Right ventricle myocardium inferior (tissue), 1 donor: ENCODE data around the gene RAD51B. TPM values are rescaled to one million over a fixed set of nuclear protein-coding genes. Genes with fewer than 3 reads are reported as not detected.

Experiments used
- ATAC-seq: fragments of 200-7000 bp; cut with Tn5 transposase; one replicate; pipeline ENCODE4 v1.9.1; 2020; ENCODE audit warnings: mild to moderate bottlenecking, moderate library complexity
- DNase-seq: peaks from one replicate; pipeline ENCODE4 v3.0.0; 2021; ENCODE audit errors: missing footprints
- intact Hi-C: fragments of 100-400 bp; cut with DNase I; formaldehyde crosslinking; loops from one replicate; pipeline ENCODE4 v1.11.0; 2022
- total RNA-seq: library from RNA; stranded (reverse); fragmentation: NEBNext Ultra II Directional; extraction: Animal tissue kit (Norgen Biotek cat#: 25700); gene quantifications from one replicate; pipeline ENCODE4 v1.2.1, GENCODE V29; 2021
- donor health status: DM: no; HTN: yes; CAD: no; lungs with severe emphysema.

RAD51B gene
- total RNA-seq, 1 donor from 2014 or later = 4.1 TPM

DNA sequence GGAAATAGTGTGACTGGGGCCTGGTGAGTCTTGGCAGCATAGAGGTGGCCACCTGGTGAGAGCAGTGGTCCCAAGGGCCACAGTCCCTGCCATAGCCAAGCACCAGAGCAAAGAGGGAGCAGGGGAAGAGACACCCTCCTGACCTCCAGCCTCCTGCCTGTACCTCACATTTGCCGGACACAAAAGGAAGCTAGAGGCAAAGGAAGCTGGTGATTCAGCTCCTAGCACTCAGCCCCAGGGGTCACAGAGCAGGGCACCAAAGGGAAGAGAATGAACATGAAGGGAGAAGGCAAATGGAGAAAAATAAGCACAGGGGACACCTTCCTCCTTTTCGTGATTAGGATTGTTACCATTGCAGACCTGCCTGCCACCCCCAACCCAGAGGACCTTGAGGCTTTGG, 756.5 kb downstream of the RAD51B start:
- ATAC-seq (no peak), DNase-seq (no peak)

DNA sequence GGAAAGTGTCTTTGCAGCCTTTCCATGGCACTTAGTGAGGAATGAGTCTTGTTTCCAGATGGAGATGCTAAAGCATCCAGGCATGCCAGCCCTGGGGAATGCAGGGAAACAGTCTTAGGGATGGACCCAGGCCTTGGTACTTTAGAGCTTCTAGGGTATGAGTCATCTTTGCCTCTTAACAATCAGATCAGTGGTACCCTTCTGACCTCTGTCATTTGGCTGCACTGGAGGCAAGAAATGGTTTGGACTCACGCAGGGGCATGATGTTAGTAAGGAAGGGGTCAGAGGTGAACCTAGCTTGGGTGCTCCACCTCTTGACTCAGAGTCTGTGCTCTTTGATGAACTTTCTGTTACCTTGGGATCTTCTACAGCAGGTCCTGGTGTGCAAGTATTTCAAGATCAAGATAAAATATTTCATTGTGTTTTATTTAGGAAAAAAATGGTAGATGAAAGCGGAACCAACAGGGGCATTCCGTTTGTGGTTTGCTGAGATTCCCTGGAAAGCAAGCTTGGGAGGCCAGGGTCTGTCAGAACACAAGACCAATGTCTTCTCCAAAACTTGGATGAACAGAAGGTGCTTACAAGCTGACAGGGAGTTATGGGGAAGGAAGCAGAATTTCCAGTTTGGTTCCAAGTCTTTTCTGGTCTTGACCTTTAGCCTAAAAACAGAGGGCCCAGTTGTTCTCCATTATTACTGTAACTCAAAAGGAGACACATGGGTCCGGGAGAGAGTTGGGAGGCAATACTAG, 757.1 kb downstream of the RAD51B start:
- ATAC-seq (no peak), DNase-seq (no peak)
- intact Hi-C loops = no loop called here

More for the DNA sequence above, 756.5 kb downstream of the RAD51B start:
- intact Hi-C loops = no loop called here

- DNase-seq = peak; percentile 83
- intact Hi-C loops = no loop called here
- ATAC-seq = peak; percentile 80
Observed at GRCh38 chr14:68577802-68578541, 758.4 kb downstream of the RAD51B start.

DNA sequence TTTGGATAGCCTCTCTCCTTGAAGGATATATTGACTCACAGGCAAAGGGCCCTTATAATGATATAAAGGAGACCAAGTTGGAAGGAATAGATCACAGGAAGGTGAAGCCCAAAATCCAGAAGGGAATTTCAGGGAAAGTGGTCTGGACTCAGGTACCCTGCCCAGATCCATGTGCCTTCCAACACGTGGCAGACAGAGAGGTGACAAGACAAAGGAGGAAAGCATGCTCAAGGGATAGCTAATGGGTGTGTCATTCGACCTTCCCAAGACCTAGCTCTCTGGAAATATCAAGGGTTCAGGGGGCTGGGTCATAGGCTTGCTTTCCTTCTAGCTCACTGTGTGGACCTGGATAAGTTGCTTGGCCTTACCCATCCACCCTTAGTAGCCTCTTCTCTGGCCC, 759.0 kb downstream of the RAD51B start:
- no peak for ATAC-seq
- no peak for DNase-seq
- intact Hi-C loops = no loop called here

DNA sequence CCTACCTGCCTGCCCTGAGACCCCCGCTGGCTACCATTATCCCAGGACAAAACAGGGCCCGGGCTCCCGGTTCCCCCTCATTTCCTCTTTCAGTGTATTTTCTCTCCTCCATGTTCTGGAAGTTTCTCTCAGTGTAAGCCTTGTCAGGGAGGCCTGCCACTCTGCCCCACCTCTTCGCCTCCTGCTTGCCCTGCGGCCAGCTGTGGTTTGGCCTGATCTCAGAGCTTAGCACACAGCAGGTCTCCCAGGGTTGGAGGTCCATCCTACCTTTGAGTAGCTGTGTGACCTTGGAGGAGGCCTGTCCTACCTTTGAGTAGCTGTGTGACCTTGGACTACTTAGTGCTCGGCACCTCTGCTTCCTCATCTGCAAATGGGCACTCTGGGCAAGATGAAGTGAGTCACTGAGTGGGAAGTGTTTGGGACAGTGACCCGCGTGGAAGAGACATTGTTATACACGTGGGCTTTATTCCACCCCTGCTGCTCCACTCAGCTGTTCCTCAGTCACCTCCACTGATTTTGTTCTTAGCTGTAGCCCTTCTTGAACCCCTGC, 760.6 kb downstream of the RAD51B start:
- intact Hi-C loops = no loop called here
- ATAC-seq (no peak), DNase-seq (no peak)

GRCh38 chr14:68580671-68581070, 761.1 kb downstream of the RAD51B start:
- intact Hi-C loops = no loop called here
- no peak for DNase-seq
- ATAC-seq = no peak

DNA sequence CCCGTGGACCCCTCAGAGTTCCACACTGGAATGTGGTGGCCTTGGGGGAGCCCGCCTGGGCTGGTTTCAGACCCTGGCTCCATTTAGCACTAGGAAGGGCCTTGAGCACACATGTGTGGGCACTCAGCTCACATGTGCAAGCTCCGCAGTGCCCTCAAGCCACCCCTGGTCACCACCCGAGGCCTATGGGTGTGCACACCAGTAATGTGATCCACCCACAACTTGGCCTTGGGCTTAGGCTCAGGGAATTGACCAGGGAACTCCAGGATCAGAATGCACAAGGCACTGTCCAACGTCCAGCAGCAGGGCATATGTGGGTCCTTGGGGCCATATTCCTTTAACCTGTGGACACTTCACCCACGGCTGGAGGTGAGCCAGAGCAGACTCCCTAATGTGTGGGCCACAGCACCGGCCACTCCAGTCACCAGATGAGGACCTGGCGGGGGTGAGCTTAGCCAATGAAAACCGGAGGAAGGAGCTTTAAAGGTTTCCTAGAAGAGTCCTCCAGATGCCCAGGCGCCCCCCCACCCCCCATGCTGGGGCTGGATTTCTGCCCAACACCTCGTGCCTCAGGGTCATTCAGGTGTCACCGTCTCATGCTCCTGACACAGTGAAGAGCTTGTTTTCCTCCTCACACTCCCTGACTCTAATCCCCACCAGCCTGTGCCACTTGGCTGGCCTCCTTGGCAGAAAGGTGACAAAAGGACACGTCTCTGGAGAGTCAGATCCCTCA, 764.1 kb downstream of the RAD51B start:
- ATAC-seq = peak; percentile 47
- DNase-seq = no peak
- intact Hi-C loops = no loop called here

- DNase-seq (no peak), ATAC-seq (peak; percentile 36)
- intact Hi-C loops = no loop called here
Observed at GRCh38 chr14:68584786-68585185, 765.2 kb downstream of the RAD51B start.

- intact Hi-C loops = no loop called here
- no peak for DNase-seq
- no peak for ATAC-seq
Observed at GRCh38 chr14:68585690-68586089, 766.1 kb downstream of the RAD51B start.

- intact Hi-C loops = no loop called here
- DNase-seq (no peak), ATAC-seq (peak; percentile 5)
Observed at GRCh38 chr14:68586896-68587751, 767.5 kb downstream of the RAD51B start.

- ATAC-seq = no peak
- intact Hi-C loops = no loop called here
- no peak for DNase-seq
Observed at GRCh38 chr14:68587931-68588330, 768.4 kb downstream of the RAD51B start.

GRCh38 chr14:68589447-68590200, 770.0 kb downstream of the RAD51B start:
- intact Hi-C loops = no loop called here
- ATAC-seq = peak; percentile 86
- peak; percentile 83 for DNase-seq

DNA sequence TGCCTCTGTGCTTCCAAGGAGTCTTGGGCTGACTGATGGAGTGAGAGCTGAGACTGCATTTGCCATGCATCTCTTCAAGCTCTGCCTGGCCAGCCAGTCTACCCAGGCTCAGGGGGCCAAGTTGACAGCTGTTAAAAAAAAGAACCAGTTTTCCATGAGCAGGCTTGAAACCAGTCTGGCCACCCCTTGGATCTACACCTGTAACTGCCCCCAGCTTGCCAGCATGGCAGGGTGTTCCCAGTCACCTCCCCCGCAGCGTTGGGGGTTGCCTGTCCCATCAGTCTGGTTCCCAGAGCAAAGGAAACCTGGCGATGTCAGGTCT, 770.6 kb downstream of the RAD51B start:
- ATAC-seq (no peak), DNase-seq (no peak)
- intact Hi-C loops = no loop called here

- ATAC-seq (no peak), DNase-seq (no peak)
- intact Hi-C loops = no loop called here
Observed at GRCh38 chr14:68591786-68592185, 772.2 kb downstream of the RAD51B start.

- no peak for ATAC-seq
- no peak for DNase-seq
- intact Hi-C loops = no loop called here
Observed at GRCh38 chr14:68592948-68593556, 773.5 kb downstream of the RAD51B start.

DNA sequence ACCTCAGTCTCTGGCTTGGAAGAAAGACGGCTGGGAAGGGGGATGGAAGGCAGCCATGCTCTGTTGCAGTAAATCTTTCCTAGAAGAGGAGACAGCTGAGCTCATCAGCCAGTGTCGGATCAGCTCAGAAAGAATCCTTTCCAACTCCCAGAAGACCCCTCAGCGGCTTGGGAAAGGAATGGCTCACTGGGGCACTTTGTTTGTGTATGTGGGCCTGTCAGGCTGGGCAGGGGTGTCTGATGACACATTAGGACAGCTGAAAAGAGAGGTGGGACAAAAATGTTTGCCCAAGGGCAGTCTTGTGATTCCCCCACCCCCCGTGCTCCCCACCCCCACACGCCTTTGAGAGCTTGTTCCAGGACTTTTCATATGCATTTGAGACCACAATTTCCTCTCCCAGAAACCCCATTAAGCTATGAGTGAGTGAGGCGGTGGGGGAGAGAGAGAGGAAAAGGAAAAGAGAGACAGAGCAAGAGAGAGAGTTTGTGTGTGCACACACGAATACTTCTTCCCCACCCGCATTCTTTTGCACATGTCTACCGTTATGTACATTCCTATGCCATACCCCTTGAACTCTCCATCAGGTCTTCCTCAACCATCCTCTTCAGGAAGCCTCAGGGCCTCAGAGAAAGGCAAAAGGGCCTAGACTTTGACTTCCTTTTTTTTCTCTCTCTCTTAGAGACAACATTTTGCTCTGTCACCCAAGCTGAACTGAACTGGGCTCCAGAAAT, 774.4 kb downstream of the RAD51B start:
- intact Hi-C loops = no loop called here
- DNase-seq = no peak
- no peak for ATAC-seq
